Heart left ventricle (tissue), 16 donors: ENCODE measurements around the gene PDIK1L. TPM values are rescaled to one million over a fixed set of nuclear protein-coding genes. Genes with fewer than 3 reads are reported as not detected.

ENCODE experiments used
- ATAC-seq, 4 donors: fragments of 200-7000 bp; cut with Tn5 transposase; one replicate each; pipeline ENCODE4 v1.9.1; 2020 to 2022; ENCODE audit warnings: moderate library complexity in 4 of 4, mild to moderate bottlenecking in 3 of 4, moderate number of reproducible peaks in 1 of 4
- DNase-seq, 5 donors: peaks; one replicate each; pipeline ENCODE4 v3.0.0-alpha.2; 2020
- H3K27ac ChIP-seq, 12 donors: fragments of 200-600 bp; sonication (generic) in 4 of 12; one replicate each; pipeline versions ENCODE4 v1.5.0 to v1.8.0; 2016 to 2022; ENCODE audit warnings: mild to moderate bottlenecking in 2 of 12
- H3K27me3 ChIP-seq, 9 donors: fragments of 200-600 bp; sonication (generic) in 2 of 9; one replicate each; pipeline versions ENCODE4 v1.5.1 to v1.8.0; 2016 to 2022; ENCODE audit warnings: mild to moderate bottlenecking in 3 of 9
- H3K36me3 ChIP-seq, 9 donors: fragments of 200-600 bp; sonication (generic) in 2 of 9; one replicate each; pipeline versions ENCODE4 v1.5.0 to v1.8.0; 2018 to 2022; ENCODE audit warnings: mild to moderate bottlenecking in 2 of 9
- H3K4me1 ChIP-seq, 12 donors: fragments of 200-600 bp; sonication (generic) in 4 of 12; one replicate each; pipeline versions ENCODE4 v1.5.0 to v1.8.0; 2016 to 2022; ENCODE audit warnings: mild to moderate bottlenecking in 3 of 12
- H3K4me3 ChIP-seq, 12 donors: fragments of 200-600 bp; sonication (generic) in 4 of 12; one replicate each; pipeline versions ENCODE4 v1.5.0 to v1.8.0; 2017 to 2022; ENCODE audit warnings: mild to moderate bottlenecking in 9 of 12, moderate library complexity in 4 of 12
- H3K9me3 ChIP-seq, 12 donors: fragments of 200-600 bp; sonication (generic) in 4 of 12; one replicate each; pipeline versions ENCODE4 v1.5.0 to v1.8.0; 2016 to 2022; ENCODE audit warnings: mild to moderate bottlenecking in 1 of 12
- CTCF ChIP-seq, 12 donors: fragments of 200-600 bp; sonication (generic) in 4 of 12; IDR thresholded peaks; one replicate each; pipeline versions ENCODE4 v1.5.0 to v1.8.0; 2018 to 2022; ENCODE audit warnings: antibody characterized with exemption in 12 of 12, mild to moderate bottlenecking in 5 of 12
- POLR2A ChIP-seq, 2 donors: fragments of 450-650 bp; IDR thresholded peaks; one replicate each; pipeline ENCODE4 v1.6.1; 2017; ENCODE audit warnings: antibody characterized with exemption in 2 of 2, mild to moderate bottlenecking in 2 of 2, moderate library complexity in 2 of 2
- WGBS, 4 donors: extraction: QIAGEN DNeasy Blood & Tissue Kit in 2 of 4; methylation state at CpG; one replicate each; pipeline versions ENCODE4 v1.1.5 to v1.1.7; 2013 to 2018; 5-methylcytosine and 5-hydroxymethylcytosine counted together
- intact Hi-C, 10 donors: fragments of 100-400 bp; cut with DNase I; formaldehyde crosslinking; loops; one replicate each; pipeline versions ENCODE4 v1.11.1 to v1.14.2; 2022
- polyA plus RNA-seq, 2 donors: library from polyadenylated mRNA; stranded (reverse); fragments of 200-250 nt; gene quantifications; one replicate each; pipeline ENCODE4 v1.2.3, GENCODE V29; 2013
- total RNA-seq, 9 donors: library from RNA; depleted of rRNA in 2 of 9; stranded (reverse); fragments of >200 nt in 2 of 9; fragmentation: NEBNext Ultra II Directional in 3 of 9; extraction: Animal tissue kit (Norgen Biotek cat#: 25700) in 3 of 9; gene quantifications; one replicate each; pipeline versions ENCODE4 v1.1.0 to v1.2.4, GENCODE V29; 2016 to 2023
- donor health status: ischemic (EF 13 %, LVEDD 7.1; RV severe dilation, severe dysfunction).
- donor health status: healthy with polysubstance abuse.
- donor health status: DM: no; HTN: yes; CAD: no.
- donor health status: DM: no; HTN: no; CAD: no.
- donor health status: ischemic (EF 25% LVEDD 6.9; RV normal size, moderate dysfunction).
- donor health status: ischemic (EF 25% LVEDD 5.7; RV mildly dilated, moderate dysfunction).
- donor health status: healthy.
- donor health status: DM: yes; HTN: yes; CAD: no.
- donor health status: ischemic (EF 35%, LVEDD 5.7; RV mildly dilated, moderate dysfunction).
- donor health status: nonischemic (EF 11% LVEDD 7.7; RV severe dilation, severe dysfunction).
- donor health status: DM: yes; HTN: yes; CAD: no.
- donor health status: PGD.
- donor health status: ischemic (EF 29% LVEDD 5.4; RV normal size, mild dysfunction).
- donor health status: nonischemic (EF 23%, LVEDD 6.1; RV moderate dilation, normal function).

Gene PDIK1L
- total and polyA plus RNA-seq, 11 donors: 2.1 to 9.3 (median 5.7) TPM

GRCh38 chr1:26170472-26170821 lies 58.8 kb downstream of the PDIK1L start:
- no peak for DNase-seq
- Histone ChIP-seq H3K27me3 (no peaks in the 10 kb centered on the region), H3K4me1 (peaks cover 5 to 26% (median 16%) of the 10 kb centered on the region in 12 donors), H3K4me3 (peak overlapping the region; percentile 66 to 94 (median 86)), H3K9me3 (no peaks in the 10 kb centered on the region), H3K27ac (peak overlapping the region in 9 of 12 donors; percentile 69 to 89 (median 82)), H3K36me3 (peaks cover 0 to 2% (median 0%) of the 10 kb centered on the region in 9 donors)
- 73 to 81% (median 76%) methylated on average over 6 to 9 of the region's 9 CpGs for WGBS, 4 donors
- ATAC-seq: no peak
- TF ChIP-seq POLR2A (IDR thresholded peaks at IDR 0.05): no peak
- TF ChIP-seq CTCF (IDR thresholded peaks at IDR 0.05): no peak
- intact Hi-C loops: loop anchor here in 4 of 10 donors (2.0 to 5.0 kb wide), 3 partner anchors 57 to 152 kb away; partner anchors contain the start of gene CD52 (in 1 of the 4)

GRCh38 chr1:26171084-26172072 lies 59.8 kb downstream of the PDIK1L start, which contains the start of gene ZNF593OS:
TSS of gene ZNF593OS (minus strand) at chr1:26171832. CDS start at chr1:26171661, 171 bp downstream.
- TF ChIP-seq CTCF (IDR thresholded peaks at IDR 0.05): no peak
- no peak for TF ChIP-seq POLR2A (IDR thresholded peaks at IDR 0.05)
- Histone ChIP-seq H3K4me1 (peaks cover 5 to 26% (median 16%) of the 10 kb centered on the region in 12 donors), H3K27ac (no peak within 1 kb of the TSS), H3K4me3 (peak within 1 kb of the TSS in 7 of 12 donors; percentile 73 to 94 (median 90)), H3K9me3 (no peaks in the 10 kb centered on the region), H3K36me3 (peaks cover 0 to 2% (median 0%) of the 10 kb centered on the region in 9 donors), H3K27me3 (no peaks in the 10 kb centered on the region)
- intact Hi-C loops: loop anchor here in 4 of 10 donors (2.0 to 5.0 kb wide), 3 partner anchors 56 to 151 kb away; partner anchors contain the start of gene CD52 (in 1 of the 4)
- DNase-seq (no peak), ATAC-seq (no peak)
- 90 to 93% (median 91%) methylated on average over 31 to 34 of the region's 34 CpGs for WGBS, 4 donors

Other genes with a start within 250 kb of the PDIK1L start
- gene PAQR7, start 236.1 kb upstream of the PDIK1L start, total RNA-seq: 1 to 10 TPM; 1.1 to 5.7 (median 2.1) TPM
- 1 to 10 TPM; 1.3 to 1.7 TPM for gene PAQR7, start 236.1 kb upstream of the PDIK1L start, polyA plus RNA-seq
- 10 to 100 TPM; 21.1 to 95.2 (median 46.4) TPM for gene STMN1, start 205.4 kb upstream of the PDIK1L start, total RNA-seq
- 10 to 100 TPM; 38.3 to 63.2 TPM for gene STMN1, start 205.4 kb upstream of the PDIK1L start, polyA plus RNA-seq
- gene PAFAH2, start 113.8 kb upstream of the PDIK1L start, total RNA-seq: 10 to 100 TPM in 4 of 9 donors, 1 to 10 TPM in 5; 5.8 to 18.6 (median 9.7) TPM
- gene PAFAH2, start 113.8 kb upstream of the PDIK1L start, polyA plus RNA-seq: 1 to 10 TPM; 5.9 to 7.6 TPM
- gene EXTL1, start 90.0 kb upstream of the PDIK1L start, total RNA-seq: 10 to 100 TPM in 2 of 9 donors, 1 to 10 TPM in 7; 1.8 to 17.5 (median 4.1) TPM
- 1 to 10 TPM; 1.2 to 5.7 TPM for gene EXTL1, start 90.0 kb upstream of the PDIK1L start, polyA plus RNA-seq
- 10 to 100 TPM in 4 of 9 donors, 1 to 10 TPM in 5; 2.9 to 18.0 (median 6.5) TPM for gene SLC30A2, start 65.7 kb upstream of the PDIK1L start, total RNA-seq
- 1 to 10 TPM; 3.4 to 3.7 TPM for gene SLC30A2, start 65.7 kb upstream of the PDIK1L start, polyA plus RNA-seq
- gene TRIM63, start 44.2 kb upstream of the PDIK1L start, total RNA-seq: 100 to 1,000 TPM; 136 to 598 (median 196) TPM
- gene TRIM63, start 44.2 kb upstream of the PDIK1L start, polyA plus RNA-seq: 100 to 1,000 TPM; 277 to 444 TPM
- gene FAM110D, start 47.3 kb downstream of the PDIK1L start, total RNA-seq: 1 to 10 TPM; 2.5 to 6.5 (median 3.2) TPM
- gene FAM110D, start 47.3 kb downstream of the PDIK1L start, polyA plus RNA-seq: 1 to 10 TPM; 2.2 to 3.7 TPM
- gene C1orf232, start 57.1 kb downstream of the PDIK1L start, total RNA-seq: not detected
- gene C1orf232, start 57.1 kb downstream of the PDIK1L start, polyA plus RNA-seq: not detected
- gene ZNF593, start 58.1 kb downstream of the PDIK1L start, total RNA-seq: 10 to 100 TPM; 13.7 to 36.8 (median 21.0) TPM
- 100 to 1,000 TPM in 1 of 2 donors, 10 to 100 TPM in 1; 43.1 to 147 TPM for gene ZNF593, start 58.1 kb downstream of the PDIK1L start, polyA plus RNA-seq
- not detected for gene ZNF593OS, start 60.0 kb downstream of the PDIK1L start, total RNA-seq
- gene ZNF593OS, start 60.0 kb downstream of the PDIK1L start, polyA plus RNA-seq: not detected
- 1 to 10 TPM in 7 of 9 donors, under 1 TPM in 1, not detected in 1; 0.60 to 3.4 (median 1.4) TPM for gene CNKSR1, start 65.7 kb downstream of the PDIK1L start, total RNA-seq
- 1 to 10 TPM in 1 of 2 donors, under 1 TPM in 1; 0.80 to 1.6 TPM for gene CNKSR1, start 65.7 kb downstream of the PDIK1L start, polyA plus RNA-seq
- gene CATSPER4, start 78.8 kb downstream of the PDIK1L start, total RNA-seq: not detected
- not detected for gene CATSPER4, start 78.8 kb downstream of the PDIK1L start, polyA plus RNA-seq
- 100 to 1,000 TPM in 2 of 9 donors, 10 to 100 TPM in 7; 28.6 to 180 (median 48.7) TPM for gene CEP85, start 122.4 kb downstream of the PDIK1L start, total RNA-seq
- 10 to 100 TPM; 13.4 to 22.7 TPM for gene CEP85, start 122.4 kb downstream of the PDIK1L start, polyA plus RNA-seq
- gene SH3BGRL3, start 168.3 kb downstream of the PDIK1L start, total RNA-seq: 100 to 1,000 TPM in 1 of 9 donors, 10 to 100 TPM in 8; 22.4 to 234 (median 40.0) TPM
- gene SH3BGRL3, start 168.3 kb downstream of the PDIK1L start, polyA plus RNA-seq: 100 to 1,000 TPM in 1 of 2 donors, 10 to 100 TPM in 1; 43.8 to 119 TPM
- 10 to 100 TPM in 3 of 9 donors, 1 to 10 TPM in 6; 3.7 to 17.2 (median 7.6) TPM for gene UBXN11, start 194.8 kb downstream of the PDIK1L start, total RNA-seq
- gene UBXN11, start 194.8 kb downstream of the PDIK1L start, polyA plus RNA-seq: 10 to 100 TPM in 1 of 2 donors, 1 to 10 TPM in 1; 9.0 to 12.2 TPM
- gene CD52, start 206.1 kb downstream of the PDIK1L start, total RNA-seq: 10 to 100 TPM in 2 of 9 donors, 1 to 10 TPM in 6, not detected in 1; 1.6 to 89.9 (median 4.4) TPM
- 10 to 100 TPM in 1 of 2 donors, 1 to 10 TPM in 1; 9.9 to 26.1 TPM for gene CD52, start 206.1 kb downstream of the PDIK1L start, polyA plus RNA-seq
- gene CRYBG2, start 242.3 kb downstream of the PDIK1L start, total RNA-seq: under 1 TPM in 2 of 9 donors, not detected in 7; 0.25 to 0.45 TPM
- gene CRYBG2, start 242.3 kb downstream of the PDIK1L start, polyA plus RNA-seq: not detected